ENCODE measurements around the gene MAB21L1. TPM values are rescaled to one million over a fixed set of nuclear protein-coding genes. Genes with fewer than 3 reads are reported as not detected.

Gene MAB21L1
- 0.07 and 0.28 TPM in 2 replicates for polyA plus RNA-seq
- polyA minus RNA-seq: 0.49 and 0.81 TPM in 2 replicates

DNA sequence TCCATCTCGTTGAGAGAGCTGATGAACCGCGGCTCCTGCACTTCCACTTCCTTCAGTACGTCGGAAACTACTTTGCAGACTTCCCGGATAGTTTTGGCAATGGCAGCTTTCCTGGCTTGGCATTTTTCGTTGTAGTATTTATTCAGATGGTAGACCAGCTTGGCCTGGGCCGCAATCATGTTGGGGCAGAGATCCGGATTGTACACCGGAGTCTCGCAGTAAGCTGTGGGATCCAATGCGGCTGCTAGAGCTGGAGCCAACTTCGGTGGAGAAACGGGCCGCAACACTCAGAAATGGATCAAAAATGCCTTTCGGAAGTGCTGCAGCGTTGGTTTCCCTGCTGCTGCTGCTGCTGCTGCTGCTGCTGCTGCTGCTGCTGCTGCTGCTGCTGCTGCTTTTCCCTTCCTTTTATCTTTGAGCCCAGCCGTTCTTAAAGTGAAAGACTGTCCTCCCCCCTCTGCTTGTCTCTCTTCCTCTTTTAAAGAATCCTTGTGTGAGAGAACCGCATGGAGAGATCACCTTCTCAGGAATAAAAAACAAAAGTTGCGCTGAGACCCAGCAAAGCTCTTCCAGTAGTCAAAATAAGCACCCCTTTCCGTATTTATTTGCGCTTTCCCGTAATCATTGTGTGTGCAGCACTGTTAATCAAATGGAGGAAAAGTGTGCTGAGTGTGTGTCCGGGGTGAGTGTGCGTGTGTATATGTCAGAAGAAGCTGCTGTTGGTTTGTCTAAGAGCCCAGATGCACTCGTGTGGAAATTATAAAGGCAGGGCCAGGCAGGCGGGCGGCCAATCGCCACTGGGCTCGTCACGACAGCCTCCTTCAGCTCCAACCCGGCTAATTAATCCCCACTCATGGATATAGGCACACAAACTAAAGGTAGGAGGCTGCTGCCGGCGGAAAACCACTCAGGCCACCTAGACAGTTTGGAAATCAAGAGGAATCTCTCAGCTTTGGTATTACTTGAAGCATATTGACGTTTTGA, at the start of gene MAB21L1:
Gene MAB21L1, minus strand, starts transcription at position 730 of the 984 bp plus-strand sequence. Its CDS starts 551 bp downstream, at position 179.
- Histone ChIP-seq H2AFZ (ENCODE audit: low read depth, low read length) (no peak within 1 kb of the TSS), H3K79me2 (replicated peaks; ENCODE audit: insufficient read depth, low read length) (no peaks in the 10 kb centered on the region), H3K9me3 (ENCODE audit: low read length) (no peaks in the 10 kb centered on the region), H3K4me3 (ENCODE audit: low read length) (peak within 1 kb of the TSS; percentile 19), H3K4me2 (ENCODE audit: low read length) (no peak within 1 kb of the TSS), H3F3A (ENCODE audit: insufficient read depth, low read length, poor library complexity, severe bottlenecking) (no peaks in the 10 kb centered on the region), H3K27ac (ENCODE audit: low read length) (no peak within 1 kb of the TSS), H4K20me1 (ENCODE audit: insufficient read depth) (peaks cover 21% of the 10 kb centered on the region), H3K36me3 (ENCODE audit: insufficient read depth, low read length) (no peaks in the 10 kb centered on the region), H3K9me2 (ENCODE audit: insufficient read depth, low read length) (no peaks in the 10 kb centered on the region), H3K27me3 (ENCODE audit: insufficient read depth, low read depth, low read length) (peaks cover 100% of the 10 kb centered on the region), H3K9ac (ENCODE audit: low read length) (no peak within 1 kb of the TSS)
- TF ChIP-seq, protein P1, sequence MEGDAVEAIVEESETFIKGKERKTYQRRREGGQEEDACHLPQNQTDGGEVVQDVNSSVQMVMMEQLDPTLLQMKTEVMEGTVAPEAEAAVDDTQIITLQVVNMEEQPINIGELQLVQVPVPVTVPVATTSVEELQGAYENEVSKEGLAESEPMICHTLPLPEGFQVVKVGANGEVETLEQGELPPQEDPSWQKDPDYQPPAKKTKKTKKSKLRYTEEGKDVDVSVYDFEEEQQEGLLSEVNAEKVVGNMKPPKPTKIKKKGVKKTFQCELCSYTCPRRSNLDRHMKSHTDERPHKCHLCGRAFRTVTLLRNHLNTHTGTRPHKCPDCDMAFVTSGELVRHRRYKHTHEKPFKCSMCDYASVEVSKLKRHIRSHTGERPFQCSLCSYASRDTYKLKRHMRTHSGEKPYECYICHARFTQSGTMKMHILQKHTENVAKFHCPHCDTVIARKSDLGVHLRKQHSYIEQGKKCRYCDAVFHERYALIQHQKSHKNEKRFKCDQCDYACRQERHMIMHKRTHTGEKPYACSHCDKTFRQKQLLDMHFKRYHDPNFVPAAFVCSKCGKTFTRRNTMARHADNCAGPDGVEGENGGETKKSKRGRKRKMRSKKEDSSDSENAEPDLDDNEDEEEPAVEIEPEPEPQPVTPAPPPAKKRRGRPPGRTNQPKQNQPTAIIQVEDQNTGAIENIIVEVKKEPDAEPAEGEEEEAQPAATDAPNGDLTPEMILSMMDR (IDR thresholded peaks at IDR 0.05; ENCODE audit: poor library complexity, severe bottlenecking): no peak
- peak; percentile 60 for TF ChIP-seq POLR2AphosphoS5 (IDR thresholded peaks at IDR 0.05)

DNA sequence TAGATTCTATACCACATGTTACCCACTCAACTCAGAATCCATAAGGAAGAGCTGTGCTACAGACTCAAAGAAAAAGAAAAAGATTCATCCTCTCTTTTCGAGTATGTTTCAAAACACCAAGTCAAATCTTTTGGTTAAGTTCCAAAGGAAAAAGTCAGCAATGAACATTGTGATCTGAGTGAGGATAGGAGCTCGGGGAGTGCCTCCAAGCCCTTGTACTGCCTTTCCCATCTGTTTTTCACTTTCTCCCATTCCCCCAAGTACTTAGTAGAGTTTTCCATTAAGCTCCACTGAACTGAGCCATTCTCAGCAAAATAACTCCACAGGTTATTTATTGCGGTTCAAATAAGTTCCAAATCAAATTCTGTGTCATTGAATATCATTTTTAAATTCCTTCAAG, 47.7 kb upstream of the MAB21L1 start:
- Histone ChIP-seq H3K9me2 (ENCODE audit: insufficient read depth, low read length) (no peaks in the 10 kb centered on the region), H3K9me3 (ENCODE audit: low read length) (no peaks in the 10 kb centered on the region), H3K79me2 (replicated peaks; ENCODE audit: insufficient read depth, low read length) (no peaks in the 10 kb centered on the region), H3K9ac (ENCODE audit: low read length) (no peak overlapping the region), H4K20me1 (ENCODE audit: insufficient read depth) (no peaks in the 10 kb centered on the region), H3K4me3 (ENCODE audit: low read length) (no peak overlapping the region), H3K27ac (ENCODE audit: low read length) (no peak overlapping the region), H3K4me2 (ENCODE audit: low read length) (no peak overlapping the region), H3K27me3 (ENCODE audit: insufficient read depth, low read depth, low read length) (no peaks in the 10 kb centered on the region), H3K36me3 (ENCODE audit: insufficient read depth, low read length) (no peaks in the 10 kb centered on the region), H2AFZ (ENCODE audit: low read depth, low read length) (no peak overlapping the region), H3F3A (ENCODE audit: insufficient read depth, low read length, poor library complexity, severe bottlenecking) (no peaks in the 10 kb centered on the region)
- TF ChIP-seq EP300 (conservative IDR thresholded peaks at IDR 0.05; ENCODE audit: poor library complexity, severe bottlenecking) (no peak), TAF1 (IDR thresholded peaks at IDR 0.05; ENCODE audit: low read depth) (no peak), POLR2AphosphoS5 (IDR thresholded peaks at IDR 0.05) (no peak), SMC3 (conservative IDR thresholded peaks at IDR 0.05; ENCODE audit: poor library complexity) (no peak), EZH2 (IDR thresholded peaks at IDR 0.05; ENCODE audit: borderline replicate concordance, insufficient read depth, low read length, poor library complexity, severe bottlenecking) (no peak)
- TF ChIP-seq, protein P2, sequence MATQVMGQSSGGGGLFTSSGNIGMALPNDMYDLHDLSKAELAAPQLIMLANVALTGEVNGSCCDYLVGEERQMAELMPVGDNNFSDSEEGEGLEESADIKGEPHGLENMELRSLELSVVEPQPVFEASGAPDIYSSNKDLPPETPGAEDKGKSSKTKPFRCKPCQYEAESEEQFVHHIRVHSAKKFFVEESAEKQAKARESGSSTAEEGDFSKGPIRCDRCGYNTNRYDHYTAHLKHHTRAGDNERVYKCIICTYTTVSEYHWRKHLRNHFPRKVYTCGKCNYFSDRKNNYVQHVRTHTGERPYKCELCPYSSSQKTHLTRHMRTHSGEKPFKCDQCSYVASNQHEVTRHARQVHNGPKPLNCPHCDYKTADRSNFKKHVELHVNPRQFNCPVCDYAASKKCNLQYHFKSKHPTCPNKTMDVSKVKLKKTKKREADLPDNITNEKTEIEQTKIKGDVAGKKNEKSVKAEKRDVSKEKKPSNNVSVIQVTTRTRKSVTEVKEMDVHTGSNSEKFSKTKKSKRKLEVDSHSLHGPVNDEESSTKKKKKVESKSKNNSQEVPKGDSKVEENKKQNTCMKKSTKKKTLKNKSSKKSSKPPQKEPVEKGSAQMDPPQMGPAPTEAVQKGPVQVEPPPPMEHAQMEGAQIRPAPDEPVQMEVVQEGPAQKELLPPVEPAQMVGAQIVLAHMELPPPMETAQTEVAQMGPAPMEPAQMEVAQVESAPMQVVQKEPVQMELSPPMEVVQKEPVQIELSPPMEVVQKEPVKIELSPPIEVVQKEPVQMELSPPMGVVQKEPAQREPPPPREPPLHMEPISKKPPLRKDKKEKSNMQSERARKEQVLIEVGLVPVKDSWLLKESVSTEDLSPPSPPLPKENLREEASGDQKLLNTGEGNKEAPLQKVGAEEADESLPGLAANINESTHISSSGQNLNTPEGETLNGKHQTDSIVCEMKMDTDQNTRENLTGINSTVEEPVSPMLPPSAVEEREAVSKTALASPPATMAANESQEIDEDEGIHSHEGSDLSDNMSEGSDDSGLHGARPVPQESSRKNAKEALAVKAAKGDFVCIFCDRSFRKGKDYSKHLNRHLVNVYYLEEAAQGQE (IDR thresholded peaks at IDR 0.05; ENCODE audit: borderline replicate concordance): no peak
- TF ChIP-seq, protein P1 (IDR thresholded peaks at IDR 0.05; ENCODE audit: poor library complexity, severe bottlenecking): no peak

Measured in neural cell (in vitro differentiated cells).